T47D (cell line): ENCODE results near the gene CRYBG1.

Experiments used
- DNase-seq, 2 experiments: peaks; one replicate each; pipeline versions ENCODE4 v3.0.0 to v3.0.0-alpha.2; 2011 to 2012; ENCODE audit warnings: low read depth in 1 of 2, low spot score in 1 of 2
- JUND ChIP-seq: IDR thresholded peaks from 2 replicates; pipeline ENCODE4 v1.6.1; 2012; ENCODE audit warnings: low read depth
- in situ Hi-C: cut with HindIII; loops from 2 replicates; pipeline ENCODE4 v1.10.0; 2016; ENCODE audit warnings: low sequenced_read_pairs, low pct_unique_long_range_greater_than_20kb

The CRYBG1 gene

GRCh38 chr6:106461084-106461483 is 100.6 kb downstream of the CRYBG1 start:
- in situ Hi-C loops: no loop called here

GRCh38 chr6:106462923-106463557 is 102.5 kb downstream of the CRYBG1 start:
- no peak for DNase-seq
- in situ Hi-C loops: no loop called here
- no peak for TF ChIP-seq JUND

More at GRCh38 chr6:106461084-106461483, 100.6 kb downstream of the CRYBG1 start:
- no peak for DNase-seq
- TF ChIP-seq JUND: no peak

GRCh38 chr6:106466211-106466610 is 105.7 kb downstream of the CRYBG1 start:
- DNase-seq: no peak
- no peak for TF ChIP-seq JUND
- in situ Hi-C loops: no loop called here

- DNase-seq: peak in 1 of 2 experiments; percentile 28
- no peak for TF ChIP-seq JUND
- in situ Hi-C loops: no loop called here
Measured at GRCh38 chr6:106468935-106469334, 108.4 kb downstream of the CRYBG1 start.

- DNase-seq: no peak
- TF ChIP-seq JUND: no peak
- in situ Hi-C loops: no loop called here
Measured at GRCh38 chr6:106469882-106470281, 109.4 kb downstream of the CRYBG1 start.

GRCh38 chr6:106470316-106470715 is 109.8 kb downstream of the CRYBG1 start:
- in situ Hi-C loops: no loop called here
- no peak for TF ChIP-seq JUND
- DNase-seq: no peak

- no peak for TF ChIP-seq JUND
- DNase-seq: no peak
- in situ Hi-C loops: no loop called here
Measured at GRCh38 chr6:106470811-106471210, 110.3 kb downstream of the CRYBG1 start.

GRCh38 chr6:106473812-106474211 is 113.3 kb downstream of the CRYBG1 start:
- no peak for DNase-seq
- in situ Hi-C loops: no loop called here
- TF ChIP-seq JUND: no peak

- in situ Hi-C loops: no loop called here
- no peak for DNase-seq
- TF ChIP-seq JUND: no peak
Measured at GRCh38 chr6:106474466-106474865, 113.9 kb downstream of the CRYBG1 start.

GRCh38 chr6:106475284-106475683 is 114.8 kb downstream of the CRYBG1 start:
- no peak for TF ChIP-seq JUND
- no peak for DNase-seq
- in situ Hi-C loops: no loop called here

- in situ Hi-C loops: no loop called here
- no peak for DNase-seq
- TF ChIP-seq JUND: no peak
Measured at GRCh38 chr6:106476331-106477105, 116.0 kb downstream of the CRYBG1 start.

GRCh38 chr6:106477146-106477545 is 116.6 kb downstream of the CRYBG1 start:
- DNase-seq: no peak
- in situ Hi-C loops: no loop called here
- TF ChIP-seq JUND: no peak

GRCh38 chr6:106477790-106478189 is 117.3 kb downstream of the CRYBG1 start:
- TF ChIP-seq JUND: no peak
- DNase-seq: peak in 1 of 2 experiments; percentile 21
- in situ Hi-C loops: no loop called here

- no peak for TF ChIP-seq JUND
- in situ Hi-C loops: no loop called here
- DNase-seq: no peak
Measured at GRCh38 chr6:106486236-106486635, 125.7 kb downstream of the CRYBG1 start.
